Endothelial cell of umbilical vein (primary cell): Measurements from ENCODE around the gene MRPL12.

Source experiments
- EZH2 ChIP-seq: IDR thresholded peaks from 2 replicates; pipeline ENCODE4 v1.6.1; 2012; ENCODE audit warnings: borderline replicate concordance, low read depth, mild to moderate bottlenecking, moderate library complexity, low read length, inconsistent platforms; ENCODE audit not compliant: severe bottlenecking
- FOS ChIP-seq: IDR thresholded peaks from 2 replicates; pipeline ENCODE4 v1.6.1; 2011; ENCODE audit warnings: mild to moderate bottlenecking, low read length, moderate library complexity, borderline replicate concordance; ENCODE audit not compliant: insufficient read depth
- GATA2 ChIP-seq: IDR thresholded peaks from 2 replicates; pipeline ENCODE4 v1.7.0; 2011; ENCODE audit warnings: low read depth, mild to moderate bottlenecking, moderate library complexity, mixed read lengths, low read length; ENCODE audit not compliant: insufficient read length, insufficient read depth
- JUN ChIP-seq: IDR thresholded peaks from 2 replicates; pipeline ENCODE4 v1.6.1; 2011; ENCODE audit warnings: borderline replicate concordance, low read depth; ENCODE audit not compliant: insufficient read length, insufficient read depth
- MYC ChIP-seq: IDR thresholded peaks from one replicate; pipeline ENCODE4 v1.6.1; 2011; ENCODE audit warnings: mild to moderate bottlenecking, low read depth, low read length
- POLR2A ChIP-seq: IDR thresholded peaks from 2 replicates; pipeline ENCODE4 v1.6.1; 2012; ENCODE audit warnings: low read depth, mild to moderate bottlenecking, control low read depth, low read length
- POLR2AphosphoS5 ChIP-seq: IDR thresholded peaks from 2 replicates; pipeline ENCODE4 v1.6.1; 2012; ENCODE audit warnings: low read depth, mild to moderate bottlenecking, control low read depth, low read length, moderate library complexity; ENCODE audit not compliant: insufficient read depth
- TF ChIP-seq, protein P1 (sequence below), 2 donors: IDR thresholded peaks; 1 replicate in 1 of 2; 2 replicates in 1 of 2; pipeline ENCODE4 v1.5.1; 2011; ENCODE audit warnings: low read length in 2 of 2, mild to moderate bottlenecking in 2 of 2, moderate library complexity in 2 of 2, control low read depth in 1 of 2, inconsistent platforms in 1 of 2, low read depth in 1 of 2; ENCODE audit not compliant: insufficient read depth in 1 of 2; ENCODE audit errors: extremely low read depth in 1 of 2
- TF ChIP-seq, protein P2 (sequence below): IDR thresholded peaks from 2 replicates; pipeline ENCODE4 v1.6.1; 2011; ENCODE audit not compliant: insufficient read depth, insufficient read length

DNA sequence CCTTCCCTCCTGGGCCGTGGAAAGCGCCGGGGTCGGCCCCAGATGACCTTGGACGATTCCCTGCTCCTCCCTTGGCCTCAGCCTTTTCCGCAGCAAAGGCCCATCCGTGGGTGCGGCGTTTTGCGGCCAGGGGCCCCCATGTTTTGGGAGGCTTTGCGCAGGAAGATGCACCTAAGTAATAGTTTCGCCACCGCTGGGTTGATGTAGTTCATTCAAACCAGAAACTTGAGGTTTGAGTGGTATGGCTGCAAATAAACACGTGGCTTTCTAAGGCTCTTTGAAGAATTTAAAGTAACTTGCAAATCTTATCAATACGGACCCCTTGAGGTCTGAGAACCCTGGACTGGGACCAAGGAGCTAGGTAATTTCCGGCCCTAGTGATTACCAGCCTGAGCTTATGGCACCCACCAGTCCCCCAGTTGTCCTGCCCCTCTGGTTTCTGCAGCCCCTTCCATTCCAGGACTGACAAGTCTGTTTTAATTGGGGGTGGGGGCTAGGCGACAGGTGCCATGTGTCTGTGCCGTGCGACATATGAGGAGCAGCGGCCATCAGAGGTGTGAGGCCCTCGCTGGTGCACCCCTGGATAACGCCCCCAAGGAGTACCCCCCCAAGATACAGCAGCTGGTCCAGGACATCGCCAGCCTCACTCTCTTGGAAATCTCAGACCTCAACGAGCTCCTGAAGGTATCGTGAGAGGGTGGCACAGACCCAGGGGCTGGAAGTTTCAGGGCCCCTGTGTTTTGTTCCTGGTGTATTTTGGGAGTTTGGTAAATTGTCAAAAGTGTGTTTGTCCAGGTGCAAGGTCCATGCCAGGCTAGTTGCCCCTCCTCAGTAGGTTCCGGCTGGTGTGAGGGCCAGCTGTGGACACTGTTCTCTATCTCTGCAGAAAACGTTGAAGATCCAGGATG, 834 bp downstream of the MRPL12 start:
- TF ChIP-seq POLR2AphosphoS5: no peak
- TF ChIP-seq EZH2: no peak
- TF ChIP-seq, protein P1, sequence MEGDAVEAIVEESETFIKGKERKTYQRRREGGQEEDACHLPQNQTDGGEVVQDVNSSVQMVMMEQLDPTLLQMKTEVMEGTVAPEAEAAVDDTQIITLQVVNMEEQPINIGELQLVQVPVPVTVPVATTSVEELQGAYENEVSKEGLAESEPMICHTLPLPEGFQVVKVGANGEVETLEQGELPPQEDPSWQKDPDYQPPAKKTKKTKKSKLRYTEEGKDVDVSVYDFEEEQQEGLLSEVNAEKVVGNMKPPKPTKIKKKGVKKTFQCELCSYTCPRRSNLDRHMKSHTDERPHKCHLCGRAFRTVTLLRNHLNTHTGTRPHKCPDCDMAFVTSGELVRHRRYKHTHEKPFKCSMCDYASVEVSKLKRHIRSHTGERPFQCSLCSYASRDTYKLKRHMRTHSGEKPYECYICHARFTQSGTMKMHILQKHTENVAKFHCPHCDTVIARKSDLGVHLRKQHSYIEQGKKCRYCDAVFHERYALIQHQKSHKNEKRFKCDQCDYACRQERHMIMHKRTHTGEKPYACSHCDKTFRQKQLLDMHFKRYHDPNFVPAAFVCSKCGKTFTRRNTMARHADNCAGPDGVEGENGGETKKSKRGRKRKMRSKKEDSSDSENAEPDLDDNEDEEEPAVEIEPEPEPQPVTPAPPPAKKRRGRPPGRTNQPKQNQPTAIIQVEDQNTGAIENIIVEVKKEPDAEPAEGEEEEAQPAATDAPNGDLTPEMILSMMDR (IDR thresholded peaks at IDR 0.05; ENCODE audit: extremely low read depth in 1 of 2, insufficient read depth in 1 of 2, low read depth in 1 of 2, low read length in 2 of 2): no peak
- TF ChIP-seq JUN: no peak
- TF ChIP-seq, protein P2, sequence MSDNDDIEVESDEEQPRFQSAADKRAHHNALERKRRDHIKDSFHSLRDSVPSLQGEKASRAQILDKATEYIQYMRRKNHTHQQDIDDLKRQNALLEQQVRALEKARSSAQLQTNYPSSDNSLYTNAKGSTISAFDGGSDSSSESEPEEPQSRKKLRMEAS: no peak
- no peak for TF ChIP-seq POLR2A
- TF ChIP-seq FOS: no peak
- no peak for TF ChIP-seq MYC
- TF ChIP-seq GATA2: no peak
